Activated naive CD8-positive, alpha-beta T cell treated with anti-CD3 and anti-CD28 coated beads for 36 hours (primary cell): ENCODE results near the gene EFNB2. TPM values are rescaled to one million over a fixed set of nuclear protein-coding genes. Genes with fewer than 3 reads are reported as not detected.

Experiments
- DNase-seq: peaks from one replicate; pipeline ENCODE4 v3.0.0; 2021
- H3K27ac Mint-ChIP-seq: one replicate; pipeline ENCODE4 v1.8.0; 2022; ENCODE audit warnings: mild to moderate bottlenecking, moderate library complexity, mixed read lengths
- H3K27me3 Mint-ChIP-seq: one replicate; pipeline ENCODE4 v1.8.0; 2022; ENCODE audit warnings: mild to moderate bottlenecking, mixed read lengths
- H3K36me3 Mint-ChIP-seq: one replicate; pipeline ENCODE4 v1.8.0; 2021; ENCODE audit warnings: mild to moderate bottlenecking, mixed read lengths
- H3K4me1 Mint-ChIP-seq: one replicate; pipeline ENCODE4 v1.8.0; 2021; ENCODE audit warnings: mixed read lengths
- H3K4me3 Mint-ChIP-seq: one replicate; pipeline ENCODE4 v1.8.0; 2022; ENCODE audit warnings: mild to moderate bottlenecking, moderate library complexity, mixed read lengths
- H3K9me3 Mint-ChIP-seq: one replicate; pipeline ENCODE4 v1.8.0; 2022; ENCODE audit warnings: mixed read lengths
- total RNA-seq, 2 experiments: library from RNA; stranded (reverse); gene quantifications; one replicate each; pipeline ENCODE4 v1.2.3, GENCODE V29; 2021

EFNB2 gene
- total RNA-seq, 2 experiments from 2014 or later, result 0.06 to 0.08 TPM

GRCh38 chr13:106491928-106492587, 43.4 kb downstream of the EFNB2 start:
- H3K27ac Mint-ChIP-seq, result no peak overlapping the region
- no peaks in the 10 kb centered on the region for H3K9me3 Mint-ChIP-seq
- no peaks in the 10 kb centered on the region for H3K36me3 Mint-ChIP-seq
- H3K4me3 Mint-ChIP-seq, result no peak overlapping the region
- DNase-seq, result no peak
- peaks cover 84% of the 10 kb centered on the region for H3K27me3 Mint-ChIP-seq
- H3K4me1 Mint-ChIP-seq, result peaks cover 18% of the 10 kb centered on the region

DNA sequence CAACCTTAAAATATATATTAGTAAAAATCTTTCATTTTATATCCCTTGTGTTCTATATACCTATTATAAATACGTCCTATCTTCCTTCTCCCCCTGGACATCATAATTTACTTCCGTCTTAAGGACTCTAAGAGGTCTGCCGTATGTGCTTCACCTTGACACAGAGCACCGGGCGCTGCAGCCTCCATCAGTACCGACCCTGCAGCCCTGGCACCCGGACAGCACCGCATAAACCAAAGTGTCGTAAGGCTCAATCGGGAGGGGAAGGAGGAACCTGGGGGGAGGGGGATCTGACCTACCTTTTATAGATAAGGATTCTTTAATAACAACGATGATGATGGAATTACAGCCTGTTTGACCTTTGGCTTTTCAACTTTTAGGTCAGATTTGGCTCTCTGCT, 44.0 kb downstream of the EFNB2 start:
- Mint-ChIP-seq H3K9me3 (no peaks in the 10 kb centered on the region), H3K4me1 (peaks cover 18% of the 10 kb centered on the region), H3K27ac (no peak overlapping the region), H3K36me3 (no peaks in the 10 kb centered on the region), H3K27me3 (peaks cover 84% of the 10 kb centered on the region), H3K4me3 (no peak overlapping the region)
- DNase-seq, result no peak

DNA sequence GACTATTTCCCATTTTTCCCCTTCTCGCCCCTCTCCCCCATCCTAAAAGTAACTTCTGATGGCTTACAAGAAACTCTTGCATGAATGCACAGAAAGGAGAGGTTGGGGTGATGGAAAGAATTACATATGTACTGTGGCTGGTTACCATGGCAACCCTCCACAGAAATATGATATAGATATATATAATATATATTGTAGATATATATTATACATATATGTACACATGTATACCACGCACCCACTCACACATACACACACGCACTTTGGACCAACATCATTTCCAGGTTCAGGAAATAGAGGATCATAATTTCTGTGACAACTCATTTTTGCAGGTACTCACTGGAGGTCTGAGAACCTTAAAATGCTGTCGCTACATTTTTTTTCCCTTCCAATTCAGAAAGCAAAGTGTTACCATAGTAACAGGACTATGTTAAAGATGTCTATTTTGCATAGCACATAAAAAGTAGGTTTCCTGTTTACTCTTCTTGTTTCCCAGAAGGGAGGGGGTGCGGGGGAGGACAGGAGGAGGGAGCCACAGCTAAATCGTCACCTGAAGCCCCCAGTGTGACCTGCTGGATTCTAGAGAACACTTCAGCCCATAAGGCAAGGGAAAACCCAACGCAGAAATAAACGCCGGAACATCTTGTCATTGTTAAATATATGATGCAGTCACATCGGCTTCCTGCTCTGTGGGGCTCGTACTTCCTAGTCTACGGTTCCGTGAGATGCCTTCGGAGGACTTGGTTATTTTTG, 44.7 kb downstream of the EFNB2 start:
- Mint-ChIP-seq H3K27ac (no peak overlapping the region), H3K27me3 (peaks cover 84% of the 10 kb centered on the region), H3K36me3 (no peaks in the 10 kb centered on the region), H3K4me3 (peak overlapping the region; percentile 49), H3K9me3 (no peaks in the 10 kb centered on the region), H3K4me1 (peaks cover 18% of the 10 kb centered on the region)
- no peak for DNase-seq

- peaks cover 18% of the 10 kb centered on the region for H3K4me1 Mint-ChIP-seq
- no peaks in the 10 kb centered on the region for H3K9me3 Mint-ChIP-seq
- H3K36me3 Mint-ChIP-seq, result no peaks in the 10 kb centered on the region
- no peak for DNase-seq
- H3K27ac Mint-ChIP-seq, result no peak overlapping the region
- H3K27me3 Mint-ChIP-seq, result peaks cover 87% of the 10 kb centered on the region
- no peak overlapping the region for H3K4me3 Mint-ChIP-seq
These were observed 45.5 kb downstream of the EFNB2 start for GRCh38 chr13:106489849-106490568.

- DNase-seq, result no peak
- Mint-ChIP-seq H3K4me1 (peaks cover 19% of the 10 kb centered on the region), H3K36me3 (no peaks in the 10 kb centered on the region), H3K27ac (no peak overlapping the region), H3K27me3 (peaks cover 87% of the 10 kb centered on the region), H3K4me3 (no peak overlapping the region), H3K9me3 (no peaks in the 10 kb centered on the region)
These were observed 46.8 kb downstream of the EFNB2 start for GRCh38 chr13:106488686-106489085.

DNA sequence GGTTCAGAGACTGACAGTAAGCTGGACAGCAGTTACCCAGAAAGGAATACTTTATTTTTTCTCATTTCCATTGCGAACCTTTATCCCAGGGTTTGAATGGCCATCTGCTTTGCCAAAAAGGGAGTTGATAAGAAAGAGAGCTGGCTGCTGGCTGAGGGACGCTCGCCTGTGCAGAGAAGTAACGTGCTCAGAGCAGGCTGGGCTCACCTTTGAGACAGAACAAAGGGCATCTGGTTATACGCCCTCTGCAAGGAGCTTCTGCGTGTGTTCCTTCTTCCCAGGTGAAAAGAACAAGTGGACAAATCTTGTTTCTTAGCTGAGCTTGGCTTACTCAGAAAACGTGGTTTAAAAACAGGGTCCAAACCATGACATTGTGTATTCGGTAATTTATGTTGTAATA, 47.4 kb downstream of the EFNB2 start:
- H3K36me3 Mint-ChIP-seq, result no peaks in the 10 kb centered on the region
- H3K4me3 Mint-ChIP-seq, result no peak overlapping the region
- no peaks in the 10 kb centered on the region for H3K9me3 Mint-ChIP-seq
- H3K27ac Mint-ChIP-seq, result no peak overlapping the region
- no peak for DNase-seq
- peaks cover 13% of the 10 kb centered on the region for H3K4me1 Mint-ChIP-seq
- peaks cover 86% of the 10 kb centered on the region for H3K27me3 Mint-ChIP-seq

DNA sequence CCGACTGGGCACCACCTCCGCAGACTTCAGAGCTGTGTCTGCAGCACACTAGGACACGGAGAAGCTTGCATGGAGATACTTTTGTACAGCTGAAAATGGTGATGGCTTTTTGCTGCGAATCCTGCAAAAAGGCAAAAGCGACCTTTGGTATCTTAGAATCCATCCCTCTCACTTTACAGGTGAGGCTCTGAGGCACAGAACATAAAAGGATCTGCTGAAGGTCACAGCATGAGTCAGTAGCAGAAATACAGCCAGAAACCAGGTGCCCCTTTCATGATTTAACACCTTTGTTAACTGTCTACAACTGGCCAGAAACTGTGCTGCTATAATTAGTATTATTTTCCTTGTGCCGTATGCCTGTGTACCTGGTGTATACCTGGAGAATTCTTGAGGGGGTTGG, 48.3 kb downstream of the EFNB2 start:
- no peaks in the 10 kb centered on the region for H3K36me3 Mint-ChIP-seq

DNA sequence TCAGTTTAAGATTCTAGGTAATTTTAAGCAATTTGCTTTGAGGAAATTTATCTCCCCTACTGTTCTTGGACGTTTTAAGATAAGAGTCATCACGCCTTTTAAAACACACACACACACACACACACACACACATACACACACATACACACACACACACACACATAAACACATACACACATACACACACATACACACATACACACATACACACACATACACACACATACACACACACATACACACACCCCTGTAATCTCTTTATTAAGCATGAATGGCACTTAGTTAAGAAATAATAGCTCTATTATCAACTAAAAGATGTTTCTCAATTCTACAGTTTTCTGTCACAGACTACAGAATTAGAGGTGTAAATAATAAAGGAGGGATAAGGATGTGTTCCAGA, 49.2 kb downstream of the EFNB2 start:
- H3K4me3 Mint-ChIP-seq, result no peak overlapping the region
- no peak overlapping the region for H3K27ac Mint-ChIP-seq
- peaks cover 13% of the 10 kb centered on the region for H3K4me1 Mint-ChIP-seq
- H3K27me3 Mint-ChIP-seq, result peaks cover 83% of the 10 kb centered on the region
- H3K9me3 Mint-ChIP-seq, result peaks cover 2% of the 10 kb centered on the region
- DNase-seq, result no peak
- H3K36me3 Mint-ChIP-seq, result no peaks in the 10 kb centered on the region

More for the DNA sequence above, 48.3 kb downstream of the EFNB2 start:
- Mint-ChIP-seq H3K4me3 (no peak overlapping the region), H3K27ac (no peak overlapping the region), H3K9me3 (peaks cover 2% of the 10 kb centered on the region), H3K27me3 (peaks cover 86% of the 10 kb centered on the region), H3K4me1 (peaks cover 13% of the 10 kb centered on the region)
- DNase-seq, result no peak

- H3K27me3 Mint-ChIP-seq, result peaks cover 79% of the 10 kb centered on the region
- no peaks in the 10 kb centered on the region for H3K36me3 Mint-ChIP-seq
- DNase-seq, result no peak
- peaks cover 2% of the 10 kb centered on the region for H3K9me3 Mint-ChIP-seq
- H3K4me1 Mint-ChIP-seq, result peaks cover 3% of the 10 kb centered on the region
- no peak overlapping the region for H3K4me3 Mint-ChIP-seq
- H3K27ac Mint-ChIP-seq, result no peak overlapping the region
These were observed 50.8 kb downstream of the EFNB2 start for GRCh38 chr13:106484537-106485193.

GRCh38 chr13:106484084-106484483, 51.4 kb downstream of the EFNB2 start:
- Mint-ChIP-seq H3K27me3 (peaks cover 77% of the 10 kb centered on the region), H3K9me3 (peaks cover 2% of the 10 kb centered on the region), H3K4me3 (no peak overlapping the region)

GRCh38 chr13:106481919-106482318, 53.5 kb downstream of the EFNB2 start:
- H3K27ac Mint-ChIP-seq, result no peak overlapping the region
- no peak for DNase-seq
- H3K27me3 Mint-ChIP-seq, result peaks cover 73% of the 10 kb centered on the region
- H3K4me3 Mint-ChIP-seq, result no peak overlapping the region
- peaks cover 2% of the 10 kb centered on the region for H3K9me3 Mint-ChIP-seq
- no peaks in the 10 kb centered on the region for H3K36me3 Mint-ChIP-seq
- H3K4me1 Mint-ChIP-seq, result peaks cover 3% of the 10 kb centered on the region

More at GRCh38 chr13:106484084-106484483, 51.4 kb downstream of the EFNB2 start:
- Mint-ChIP-seq H3K4me1 (peaks cover 3% of the 10 kb centered on the region), H3K27ac (no peak overlapping the region), H3K36me3 (no peaks in the 10 kb centered on the region)
- no peak for DNase-seq

DNA sequence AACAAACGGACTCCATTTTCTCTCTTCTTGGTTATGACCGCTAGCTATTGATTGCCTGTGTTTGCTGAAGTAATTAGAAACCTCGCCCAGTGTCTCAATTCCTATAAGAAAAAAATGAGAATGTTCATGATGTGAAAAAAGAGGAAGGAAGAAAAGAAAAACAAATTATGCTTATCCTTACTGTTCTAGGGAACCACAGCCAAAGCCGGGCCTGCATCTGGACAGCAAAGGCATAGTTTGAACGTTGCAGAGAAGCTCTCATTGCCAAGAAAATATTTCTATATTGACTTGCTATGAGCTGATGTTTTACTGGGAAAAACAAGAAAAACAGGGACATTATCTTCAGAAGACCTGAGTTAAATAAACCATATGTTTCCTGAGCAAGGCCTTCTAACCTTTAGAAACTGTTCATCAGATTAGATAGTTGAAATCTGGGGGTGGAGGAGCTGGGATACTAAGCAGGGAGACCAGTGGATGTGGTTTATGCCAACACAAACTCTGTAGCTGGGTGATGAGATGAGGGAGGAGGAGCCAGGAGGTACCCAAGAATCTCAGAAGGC, 55.0 kb downstream of the EFNB2 start:
- H3K4me1 Mint-ChIP-seq, result peaks cover 3% of the 10 kb centered on the region
- H3K4me3 Mint-ChIP-seq, result no peak overlapping the region
- DNase-seq, result no peak
- no peaks in the 10 kb centered on the region for H3K36me3 Mint-ChIP-seq
- peaks cover 2% of the 10 kb centered on the region for H3K9me3 Mint-ChIP-seq
- no peak overlapping the region for H3K27ac Mint-ChIP-seq
- peaks cover 68% of the 10 kb centered on the region for H3K27me3 Mint-ChIP-seq

- Mint-ChIP-seq H3K9me3 (peaks cover 2% of the 10 kb centered on the region), H3K4me1 (peaks cover 3% of the 10 kb centered on the region), H3K36me3 (no peaks in the 10 kb centered on the region), H3K4me3 (no peak overlapping the region), H3K27me3 (peaks cover 63% of the 10 kb centered on the region), H3K27ac (no peak overlapping the region)
- DNase-seq, result no peak
These were observed 55.5 kb downstream of the EFNB2 start for GRCh38 chr13:106479929-106480328.

GRCh38 chr13:106478116-106478515, 57.3 kb downstream of the EFNB2 start:
- Mint-ChIP-seq H3K9me3 (peaks cover 2% of the 10 kb centered on the region), H3K27ac (no peak overlapping the region), H3K27me3 (peaks cover 49% of the 10 kb centered on the region), H3K36me3 (no peaks in the 10 kb centered on the region), H3K4me1 (no peaks in the 10 kb centered on the region), H3K4me3 (no peak overlapping the region)
- DNase-seq, result no peak

DNA sequence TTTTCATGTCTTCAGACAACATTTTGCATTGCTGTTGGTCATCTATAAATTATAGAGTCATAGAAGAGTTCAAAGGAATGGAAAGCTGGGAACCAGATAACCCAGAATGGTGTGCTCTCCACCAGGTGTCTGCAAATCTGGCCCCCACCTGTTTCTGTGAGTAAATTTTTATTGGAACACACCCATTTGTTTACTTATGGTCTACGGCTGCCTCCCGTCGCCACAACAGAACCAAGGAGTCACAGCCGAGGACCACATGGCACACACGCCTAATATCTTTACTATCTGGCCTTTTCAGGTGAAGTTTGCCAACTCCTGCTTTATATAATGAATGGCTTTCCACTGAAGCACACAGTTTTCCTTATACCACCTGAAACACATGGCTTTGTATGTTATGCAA, 58.2 kb downstream of the EFNB2 start:
- no peak for DNase-seq
- peaks cover 2% of the 10 kb centered on the region for H3K9me3 Mint-ChIP-seq
- peaks cover 44% of the 10 kb centered on the region for H3K27me3 Mint-ChIP-seq
- H3K4me1 Mint-ChIP-seq, result no peaks in the 10 kb centered on the region
- no peak overlapping the region for H3K27ac Mint-ChIP-seq
- H3K4me3 Mint-ChIP-seq, result no peak overlapping the region
- no peaks in the 10 kb centered on the region for H3K36me3 Mint-ChIP-seq
